K562 (cell line): ENCODE data around the gene ABCC12. TPM values are rescaled to one million over a fixed set of nuclear protein-coding genes. Genes with fewer than 3 reads are reported as not detected.
A peak's percentile ranks its signal among the peaks of the same experiment; 100 is the strongest.

Experiments
- ARNT ChIP-seq, 2 experiments: fragments of 450-650 bp; IDR thresholded peaks; 2 replicates each; pipeline ENCODE4 v1.6.1; 2016; ENCODE audit warnings: mild to moderate bottlenecking in 1 of 2
- BRD9 ChIP-seq: fragments of 450-650 bp; IDR thresholded peaks from 2 replicates; pipeline ENCODE4 v1.6.1; 2018; ENCODE audit warnings: low read depth; ENCODE audit not compliant: partially characterized antibody
- FOXK1 ChIP-seq: sonication (generic); formaldehyde crosslinking; IDR thresholded peaks from 2 replicates; pipeline ENCODE4 v1.8.0; 2022; ENCODE audit warnings: missing genetic modification reagents, mild to moderate bottlenecking, borderline replicate concordance
- HNRNPUL1 ChIP-seq: fragments of 200-400 bp; formaldehyde crosslinking; IDR thresholded peaks from 2 replicates; pipeline ENCODE4 v1.6.1; 2017; ENCODE audit warnings: low read length
- ID3 ChIP-seq, 2 experiments: fragments of 250-450 bp in 1 of 2; fragments of 450-650 bp in 1 of 2; sonication (Bioruptor Pico) in 1 of 2; IDR thresholded peaks; 2 replicates each; pipeline versions ENCODE4 v1.6.1 to v1.8.0; 2016 to 2021; ENCODE audit warnings: mild to moderate bottlenecking in 2 of 2, moderate library complexity in 2 of 2, missing compliant biosample characterization in 1 of 2, missing genetic modification characterization in 1 of 2
- IRF2 ChIP-seq: sonication (generic); formaldehyde crosslinking; IDR thresholded peaks from 2 replicates; pipeline ENCODE4 v1.8.1; 2022; ENCODE audit warnings: mild to moderate bottlenecking, missing genetic modification reagents
- KDM5B ChIP-seq: fragments of 200-600 bp; sonication (generic); IDR thresholded peaks from 2 replicates; pipeline ENCODE4 v1.6.1; 2012; ENCODE audit warnings: low read depth, mild to moderate bottlenecking, moderate library complexity, low read length, control low read depth, inconsistent platforms; ENCODE audit not compliant: insufficient replicate concordance
- L3MBTL2 ChIP-seq: fragments of 450-650 bp; IDR thresholded peaks from 2 replicates; pipeline ENCODE4 v1.6.1; 2016; ENCODE audit warnings: mild to moderate bottlenecking, moderate library complexity
- MAFF ChIP-seq: IDR thresholded peaks from 2 replicates; pipeline ENCODE4 v1.6.1; 2012; ENCODE audit warnings: low read length, improper control_type of control experiment
- MCM2 ChIP-seq: fragments of 450-650 bp; IDR thresholded peaks from 2 replicates; pipeline ENCODE4 v1.6.1; 2017; ENCODE audit warnings: low read depth, mild to moderate bottlenecking
- MCM3 ChIP-seq: fragments of 450-650 bp; IDR thresholded peaks from 2 replicates; pipeline ENCODE4 v1.6.1; 2016
- PBX2 ChIP-seq, 2 experiments: IDR thresholded peaks in 1 of 2; conservative IDR thresholded peaks in 1 of 2; 2 replicates each; pipeline ENCODE4 v1.6.1; 2016; ENCODE audit warnings: low read depth in 2 of 2, mild to moderate bottlenecking in 1 of 2, missing compliant biosample characterization in 1 of 2, missing genetic modification characterization in 1 of 2, moderate library complexity in 1 of 2
- POLR2AphosphoS2 ChIP-seq: IDR thresholded peaks from 2 replicates; pipeline ENCODE4 v1.6.1; 2012; ENCODE audit warnings: low read length, improper control_type of control experiment
- RAD21 ChIP-seq, 2 experiments: fragments of 250-450 bp in 1 of 2; fragments of 450-650 bp in 1 of 2; sonication (Bioruptor Pico) in 1 of 2; formaldehyde crosslinking in 1 of 2; IDR thresholded peaks in 1 of 2; conservative IDR thresholded peaks in 1 of 2; 2 replicates each; pipeline versions ENCODE4 v1.4.0 to v1.8.0; 2020 to 2022; ENCODE audit warnings: mild to moderate bottlenecking in 2 of 2, moderate library complexity in 1 of 2
- RB1 ChIP-seq: fragments of 450-650 bp; IDR thresholded peaks from 2 replicates; pipeline ENCODE4 v1.6.1; 2017; ENCODE audit warnings: low read depth, mild to moderate bottlenecking
- RFX5 ChIP-seq: IDR thresholded peaks from 2 replicates; pipeline ENCODE4 v1.6.1; 2011; ENCODE audit warnings: low read depth, mild to moderate bottlenecking, improper control_type of control experiment, low read length
- SOX6 ChIP-seq: fragments of 450-650 bp; IDR thresholded peaks from 2 replicates; pipeline ENCODE4 v1.6.1; 2014; ENCODE audit warnings: mild to moderate bottlenecking
- TAL1 ChIP-seq: fragments of 450-650 bp; IDR thresholded peaks from 2 replicates; pipeline ENCODE4 v1.6.1; 2016; ENCODE audit warnings: mild to moderate bottlenecking
- ZEB2 ChIP-seq: fragments of 450-650 bp; IDR thresholded peaks from 2 replicates; pipeline ENCODE4 v1.6.1; 2016
- ZHX1 ChIP-seq: fragments of 150-350 bp; conservative IDR thresholded peaks from 2 replicates; pipeline ENCODE4 v1.6.1; 2014; ENCODE audit warnings: low read length
- ZNF217 ChIP-seq: sonication (generic); formaldehyde crosslinking; IDR thresholded peaks from 2 replicates; pipeline ENCODE4 v1.8.0; 2022; ENCODE audit warnings: mild to moderate bottlenecking, missing genetic modification reagents
- ZNF24 ChIP-seq: fragments of 450-650 bp; IDR thresholded peaks from 2 replicates; pipeline ENCODE4 v1.6.1; 2016
- ZNF551 ChIP-seq: fragments of 250-450 bp; sonication (Bioruptor Pico); IDR thresholded peaks from 2 replicates; pipeline ENCODE4 v1.5.0; 2021; ENCODE audit warnings: mild to moderate bottlenecking, moderate library complexity
- ZNF668 ChIP-seq: fragments of 250-450 bp; sonication (Bioruptor Pico); IDR thresholded peaks from 2 replicates; pipeline ENCODE4 v1.8.0; 2022; ENCODE audit warnings: mild to moderate bottlenecking, inconsistent platforms
- polyA plus RNA-seq, 8 experiments: library from polyadenylated mRNA; depleted of rRNA in 4 of 8; stranded (reverse) in 5 of 8; unstranded in 3 of 8; fragments of >200 nt; fragmentation: Nextera tagmentation in 2 of 8; fragmentation: Illumina TruSeq in 1 of 8; extraction: Ambion mirVana in 2 of 8; extraction: Trizol in 1 of 8; gene quantifications; 2 replicates each; pipeline versions ENCODE4 v1.2.1 to v1.2.3, GENCODE V29; 2011 to 2014; ENCODE audit warnings: inconsistent platforms in 1 of 8, missing spikeins in 1 of 8
- total RNA-seq, 7 experiments: library from RNA; depleted of rRNA in 6 of 7; stranded (reverse); fragments of >200 nt in 6 of 7; fragmentation: Illumina TruSeq in 2 of 7; extraction: Trizol in 2 of 7; gene quantifications; 2 replicates each; pipeline versions ENCODE4 v1.2.1 to v1.2.3, GENCODE V29; 2011 to 2021; ENCODE audit warnings: low replicate concordance in 1 of 7

ABCC12 gene
- total and polyA plus RNA-seq, 9 of the 15 experiments (the other 6 are each of a cell fraction or from before 2014, with no cell fraction given) = not detected

GRCh38 chr16:48123104-48123788, 32.5 kb downstream of the ABCC12 start (continued):
- no peak for TF ChIP-seq PBX2 (CRISPR knock-in tag; IDR thresholded peaks at IDR 0.05; ENCODE audit: low read depth)
- 0 out of 2 replicates have a peak, but pooled peaks have one; percentile 7 for TF ChIP-seq PBX2 (tag; conservative IDR thresholded peaks at IDR 0.05; ENCODE audit: low read depth)
- peak; percentile 93 for TF ChIP-seq MAFF
- no peak for TF ChIP-seq L3MBTL2
- no peak for TF ChIP-seq HNRNPUL1
- TF ChIP-seq MCM3 = no peak
- TF ChIP-seq RB1 = no peak
- TF ChIP-seq ZNF24 = no peak
- no peak for TF ChIP-seq TAL1
- no peak for TF ChIP-seq BRD9
- TF ChIP-seq ZNF551 = no peak
- no peak for TF ChIP-seq ZNF217 (CRISPR knock-in tag)
- no peak for TF ChIP-seq SOX6
- no peak for TF ChIP-seq ZHX1
- TF ChIP-seq POLR2AphosphoS2 = no peak
- TF ChIP-seq FOXK1 (CRISPR knock-in tag) = no peak
- no peak for TF ChIP-seq RAD21 (CRISPR knock-in tag; conservative IDR thresholded peaks at IDR 0.05 in 1 of 2, IDR thresholded peaks at IDR 0.05 in 1 of 2)
- TF ChIP-seq ID3 (CRISPR knock-in tag; IDR thresholded peaks at IDR 0.05) = no peak
- TF ChIP-seq ID3 (tag; IDR thresholded peaks at IDR 0.05) = no peak
- no peak for TF ChIP-seq ZNF668 (CRISPR knock-in tag)
- TF ChIP-seq MCM2 = no peak
- TF ChIP-seq ZEB2 = no peak
- TF ChIP-seq ARNT (IDR thresholded peaks at IDR 0.05) = no peak
- TF ChIP-seq RFX5 = no peak
- TF ChIP-seq KDM5B = no peak
- TF ChIP-seq IRF2 (CRISPR knock-in tag) = no peak
